ENCODE results near the gene HTR3C.

- no peak for TF ChIP-seq POLR2A (IDR thresholded peaks at IDR 0.05)
- TF ChIP-seq CTCF (IDR thresholded peaks at IDR 0.05 in 4 of 5, conservative IDR thresholded peaks at IDR 0.05 in 1 of 5) = no peak
Measured at GRCh38 chr3:184085389-184085852, 32.6 kb downstream of the HTR3C start.
